Superior temporal gyrus (tissue), 1 donor: ENCODE results near the gene CLIC4.
A peak's percentile ranks its signal among the peaks of the same experiment; 100 is the strongest.
"Not testable (repeated sequence)": the region's sequence is repeated elsewhere in the genome, so short reads cannot be mapped to it uniquely, and the experiment has no call there.

Source experiments
- DNase-seq: peaks from one replicate; pipeline ENCODE4 v3.0.0-alpha.2; 2016; ENCODE audit errors: extremely low spot score

The CLIC4 gene

DNA sequence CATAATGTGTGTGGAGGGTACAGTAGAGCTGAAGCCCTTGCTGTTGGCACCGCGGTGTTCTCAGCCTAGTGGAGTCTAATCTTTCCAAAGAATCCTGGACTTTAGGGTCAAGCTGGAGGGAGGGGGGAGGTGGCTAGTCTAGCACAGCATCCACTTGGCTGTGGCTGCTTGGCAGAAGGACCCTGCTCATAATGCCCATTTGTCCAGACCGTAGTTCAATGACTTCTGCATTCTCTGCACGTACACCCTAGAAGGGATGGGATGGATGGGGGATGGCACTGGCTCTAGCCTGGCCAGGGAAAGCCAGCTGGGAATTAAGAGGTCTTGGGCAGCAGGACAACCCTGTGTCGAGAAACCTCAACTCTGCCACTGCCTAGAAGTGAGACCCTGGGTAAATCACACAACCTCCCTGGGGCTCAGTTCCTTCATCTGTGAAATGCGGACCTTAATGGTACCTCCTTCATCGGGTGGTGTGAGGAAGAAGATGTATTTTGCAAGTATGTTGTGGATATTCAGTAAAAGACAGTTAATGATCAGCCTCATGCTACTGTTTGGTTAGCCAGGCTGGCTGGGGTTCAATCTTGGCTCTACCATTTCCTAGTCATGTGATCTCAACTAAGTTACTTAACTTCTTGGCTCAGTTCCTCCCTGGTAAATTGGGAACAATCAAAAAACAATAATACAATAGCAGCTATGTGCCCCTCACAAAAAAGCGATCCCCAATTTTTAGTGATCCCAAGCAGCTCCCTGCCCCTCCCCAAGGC lies 27.2 kb upstream of the CLIC4 start:
- peak; percentile 97 for DNase-seq

DNA sequence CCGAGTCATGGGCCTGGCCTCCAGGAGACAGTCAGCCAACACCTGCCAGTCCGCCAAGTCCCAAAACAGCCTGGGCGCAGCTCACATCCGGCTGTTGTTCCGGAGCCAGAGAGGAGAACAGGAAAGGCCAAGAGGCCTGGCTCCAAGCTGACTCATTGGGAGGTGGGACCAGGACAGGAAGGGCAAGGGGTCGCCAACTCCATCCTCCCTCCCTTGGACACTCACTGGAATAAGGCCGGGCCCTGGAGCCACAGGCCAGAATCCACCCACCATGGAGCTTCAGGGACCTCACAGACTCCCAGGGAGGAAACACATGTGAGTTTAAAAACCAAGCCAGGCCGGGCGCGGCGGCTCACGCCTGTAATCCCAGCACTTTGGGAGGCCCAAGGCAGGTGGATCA lies 25.1 kb upstream of the CLIC4 start:
- DNase-seq, result no peak

DNA sequence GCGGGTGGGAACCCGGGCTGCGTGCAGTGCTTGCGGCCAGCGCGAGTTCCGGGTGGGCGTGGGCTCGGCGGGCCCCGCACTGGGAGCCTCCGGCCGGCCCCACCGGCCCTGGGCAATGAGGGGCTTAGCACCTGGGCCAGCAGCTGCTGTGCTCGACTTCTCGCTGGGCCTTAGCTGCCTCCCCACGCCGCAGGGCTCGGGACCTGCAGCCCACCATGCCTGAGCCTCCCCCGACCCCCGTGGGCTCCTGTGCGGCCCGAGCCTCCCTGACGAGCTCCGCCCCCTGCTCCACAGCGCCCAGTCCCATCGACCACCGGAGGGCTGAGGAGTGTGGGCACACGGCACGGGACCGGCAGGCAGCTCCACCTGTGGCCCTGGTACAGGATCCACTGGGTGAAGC lies 23.7 kb upstream of the CLIC4 start:
- DNase-seq, result no peak

DNA sequence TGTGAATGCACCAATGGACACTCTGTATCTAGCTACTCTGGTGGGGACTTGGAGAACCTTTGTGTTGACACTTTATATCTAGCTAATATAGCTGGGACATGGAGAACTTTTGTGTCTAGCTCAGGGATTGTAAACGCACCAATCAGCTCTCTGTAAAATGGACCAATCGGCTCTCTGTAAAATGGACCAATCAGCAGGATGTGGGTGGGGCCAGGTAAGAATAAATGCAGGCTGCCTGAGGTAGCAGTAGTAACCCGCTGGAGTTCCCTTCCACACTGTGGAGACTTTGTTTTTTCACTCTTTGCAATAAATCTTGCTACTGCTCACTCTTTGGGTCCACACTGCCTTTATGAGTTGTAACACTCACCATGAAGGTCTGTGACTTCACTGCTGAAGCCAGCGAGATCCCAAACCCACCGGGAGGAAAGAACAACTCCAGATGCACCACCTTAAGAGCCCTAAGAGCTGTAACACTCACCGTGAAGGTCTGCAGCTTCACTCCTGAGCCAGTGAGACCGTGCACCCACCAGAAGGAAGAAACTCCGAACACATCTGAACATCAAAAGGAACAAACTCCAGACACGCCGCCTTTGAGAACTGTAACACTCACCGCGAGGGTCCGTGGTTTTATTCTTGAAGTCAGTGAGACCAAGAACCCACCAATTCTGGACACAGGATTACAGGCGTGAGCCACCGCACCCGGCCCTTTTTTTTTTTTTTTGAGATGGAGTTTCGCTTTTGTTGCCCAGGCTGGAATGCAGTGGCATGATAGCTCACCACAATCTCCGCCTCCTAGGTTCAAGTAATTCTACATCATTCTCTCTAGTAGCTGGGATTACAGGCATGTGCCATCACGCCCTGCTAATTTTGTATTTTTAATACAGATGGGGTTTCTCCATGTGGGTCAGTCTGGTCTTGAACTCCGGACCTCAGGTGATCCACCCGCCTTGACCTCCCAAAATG lies 22.9 kb upstream of the CLIC4 start:
- DNase-seq, result not testable (repeated sequence)

DNA sequence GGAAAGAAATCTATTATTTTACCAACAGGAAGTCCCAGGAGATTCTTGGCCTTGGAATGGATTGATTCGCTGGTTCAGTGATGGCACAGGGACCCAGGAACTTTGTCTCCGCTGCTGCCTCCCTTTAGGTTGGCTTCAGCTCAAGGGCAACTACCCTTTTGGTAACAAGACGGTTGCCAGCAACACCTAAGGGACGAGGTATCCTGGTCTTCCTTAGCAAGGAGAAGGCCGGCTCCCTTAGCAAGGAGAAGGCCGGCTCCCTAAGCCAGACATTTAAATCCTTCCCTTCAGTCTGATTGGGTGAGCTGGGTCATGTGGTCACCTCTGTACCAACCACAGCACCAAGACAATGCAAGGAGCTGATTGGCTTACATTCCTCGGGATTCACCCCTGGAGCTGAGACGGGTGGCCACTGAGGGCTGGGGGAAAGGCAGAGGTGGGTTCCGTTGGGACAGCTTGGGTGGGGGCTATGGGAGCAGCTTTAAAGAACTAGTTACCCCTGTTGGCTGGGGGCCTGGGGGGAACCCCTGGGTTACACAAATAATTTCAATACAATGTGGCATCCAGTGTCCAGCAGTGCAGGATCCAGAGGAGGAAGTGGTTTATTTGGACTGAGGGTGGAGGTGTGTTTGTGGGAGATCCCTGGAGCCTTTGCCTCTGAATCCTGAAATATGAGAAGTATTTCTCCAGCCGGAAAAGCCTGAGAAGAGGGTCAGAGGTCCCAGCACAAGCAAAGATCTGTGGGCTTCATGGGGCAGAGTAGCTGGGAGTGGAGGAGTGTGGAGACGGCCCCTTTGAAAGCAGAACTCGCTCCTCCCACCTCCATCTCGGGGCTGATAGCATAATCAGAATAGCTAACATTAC lies 20.7 kb upstream of the CLIC4 start:
- no peak for DNase-seq

DNA sequence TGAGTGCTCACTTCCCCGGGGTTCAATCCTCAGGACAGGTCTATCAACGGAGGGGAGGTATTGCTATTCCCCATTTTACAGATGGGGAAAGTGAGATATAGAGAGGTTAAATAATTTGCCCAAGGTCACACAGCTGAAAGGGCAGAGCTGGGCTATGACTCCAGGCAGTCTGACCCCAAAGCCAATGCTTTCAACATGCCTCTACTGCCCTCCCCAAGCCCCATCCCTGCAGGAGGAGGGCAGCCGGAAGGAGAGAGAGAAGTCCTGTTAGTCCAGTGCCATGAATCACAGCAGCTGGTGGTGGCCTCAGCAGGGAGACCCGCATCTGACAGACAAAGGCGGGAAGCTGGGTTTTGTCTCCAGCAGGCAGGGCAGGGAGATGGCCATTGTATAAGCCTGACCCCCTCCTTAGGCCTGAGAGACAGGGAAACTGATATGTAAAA lies 20.0 kb upstream of the CLIC4 start:
- DNase-seq, result no peak

DNA sequence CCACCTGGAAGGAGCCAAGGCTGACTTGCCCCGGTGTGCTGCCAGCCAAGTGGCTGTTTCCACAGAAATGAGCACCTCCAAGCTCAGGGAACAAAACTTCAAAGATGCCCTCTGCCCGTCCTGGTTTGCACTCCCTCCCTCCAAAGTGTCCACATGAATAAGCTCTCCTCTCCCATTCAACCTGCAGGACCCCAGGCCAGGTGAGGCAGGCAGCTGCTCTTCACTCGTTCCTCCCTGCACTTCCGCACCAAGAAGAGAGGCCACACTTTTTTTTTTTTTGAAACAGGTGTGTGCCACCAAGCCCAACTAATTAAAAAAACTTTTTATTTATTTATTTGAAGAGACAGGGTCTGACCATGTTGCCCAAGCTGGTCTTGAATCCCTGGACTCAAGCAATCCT lies 18.5 kb upstream of the CLIC4 start:
- DNase-seq, result no peak

DNA sequence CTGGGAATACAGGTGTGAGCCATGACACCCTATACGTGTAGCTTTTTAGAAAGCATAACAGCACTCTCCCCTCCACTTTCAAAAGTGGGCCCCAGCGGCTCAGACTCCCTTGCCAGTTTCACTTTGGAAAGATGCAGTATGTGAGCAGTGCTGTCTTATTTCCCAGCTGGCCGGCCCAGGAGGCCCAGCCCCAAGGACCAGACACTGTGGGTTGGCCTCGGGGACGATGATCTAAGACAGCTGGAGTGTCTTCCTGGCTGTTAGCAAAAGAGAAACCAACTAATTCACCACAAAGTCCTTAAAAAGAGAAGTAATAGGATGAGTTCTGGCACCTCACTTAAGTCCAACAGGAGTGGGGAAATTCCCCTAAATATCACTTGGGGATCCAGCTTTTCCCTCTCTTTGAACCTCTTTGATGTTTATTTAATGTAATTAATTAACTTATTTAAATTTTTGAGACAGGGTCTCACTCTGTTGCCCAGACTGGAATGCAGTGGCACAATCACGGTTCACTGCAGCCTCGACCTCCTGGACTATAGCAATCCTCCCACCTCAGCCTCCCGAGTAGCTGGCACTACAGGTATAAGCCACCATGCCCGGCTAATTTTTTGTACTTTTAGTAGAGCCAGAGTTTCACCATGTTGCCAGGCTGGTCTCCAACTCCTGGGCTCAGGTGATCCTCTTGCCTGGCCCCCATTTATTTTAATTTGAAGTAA lies 17.6 kb upstream of the CLIC4 start:
- DNase-seq, result no peak

DNA sequence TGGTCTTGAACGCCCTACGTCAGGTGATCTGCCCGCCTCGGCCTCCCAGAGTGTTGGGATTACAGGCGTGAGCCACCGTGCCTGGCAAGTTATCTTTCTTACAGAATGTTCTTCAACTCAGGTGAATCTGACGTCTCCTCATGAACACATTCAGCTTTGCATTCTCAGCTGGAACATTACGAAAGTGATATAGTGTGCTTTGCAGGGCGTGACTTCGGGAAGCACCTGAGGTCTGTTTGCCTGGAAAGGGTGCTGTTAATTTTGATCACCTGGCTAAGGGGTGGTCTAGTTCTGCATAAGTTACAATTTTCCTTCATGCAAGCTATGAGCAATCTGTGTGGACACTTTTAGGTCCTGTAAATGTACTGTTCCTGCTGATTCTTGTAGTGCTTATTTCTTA lies 16.3 kb upstream of the CLIC4 start:
- no peak for DNase-seq

DNA sequence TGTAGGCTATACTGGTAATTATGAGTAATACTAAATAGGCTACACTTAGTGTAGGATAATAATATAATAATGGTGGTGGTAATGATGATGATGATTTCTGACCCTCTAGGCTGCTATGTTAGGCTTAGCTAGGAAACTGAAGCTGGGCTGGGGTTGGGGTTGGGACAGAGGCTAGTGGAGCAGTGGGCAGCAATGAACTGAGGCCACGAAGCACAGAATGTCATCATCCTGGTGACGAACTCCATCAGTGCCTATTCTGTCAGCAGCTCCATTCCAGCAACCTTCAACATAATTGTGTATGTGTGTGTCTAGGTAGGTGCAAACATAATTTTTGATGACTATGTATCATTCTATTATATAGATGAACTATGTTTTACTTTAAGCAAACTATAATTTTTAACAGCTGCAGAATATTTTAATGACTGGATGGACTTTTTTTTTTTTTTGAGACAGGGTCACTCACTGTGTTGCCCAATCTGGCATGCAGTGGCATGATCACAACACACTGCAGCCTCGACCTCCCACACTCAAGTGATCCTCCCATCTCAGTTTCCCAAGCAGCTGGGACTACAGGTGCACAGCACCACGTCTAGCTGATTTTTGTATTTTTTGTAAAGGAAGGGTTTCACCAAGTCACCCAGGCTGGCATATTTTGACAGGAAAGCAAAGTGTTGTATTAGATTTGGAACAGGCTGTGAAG lies 12.9 kb upstream of the CLIC4 start:
- DNase-seq, result no peak

DNA sequence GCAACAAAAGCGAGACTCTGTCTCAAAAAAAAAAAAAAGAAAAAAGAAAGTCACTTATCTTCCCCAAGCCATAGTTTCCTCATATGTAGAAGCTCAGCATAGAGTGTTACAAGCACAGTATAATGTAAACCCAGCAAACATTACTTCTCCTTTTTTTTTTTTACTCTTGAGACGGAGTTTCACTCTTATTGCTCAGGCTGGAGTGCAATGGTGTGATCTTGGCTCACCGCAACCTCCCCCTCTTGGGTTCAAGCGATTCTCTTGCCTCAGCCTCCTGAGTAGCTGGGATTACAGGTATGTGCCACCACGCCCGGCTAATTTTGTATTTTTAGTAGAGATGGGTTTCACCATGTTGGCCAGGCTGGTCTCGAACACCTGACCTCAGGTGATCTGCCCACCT lies 11.9 kb upstream of the CLIC4 start:
- DNase-seq, result not testable (repeated sequence)

DNA sequence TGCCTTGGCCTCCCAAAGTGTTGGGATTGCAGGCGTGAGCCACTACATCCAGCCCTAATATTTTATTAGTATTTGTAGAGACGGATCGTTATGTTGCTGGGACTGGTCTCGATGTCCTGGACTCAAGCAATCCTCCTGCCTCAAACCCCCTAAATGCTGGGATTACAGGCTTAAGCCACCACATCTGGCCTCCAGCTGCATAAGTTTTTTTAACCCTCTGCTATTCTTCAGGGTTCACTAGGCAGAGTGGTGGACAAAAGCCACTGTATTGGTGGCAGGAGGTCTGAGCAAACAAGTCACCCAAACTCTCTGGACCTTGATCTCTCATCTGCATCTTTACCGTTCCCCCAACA lies 10.1 kb upstream of the CLIC4 start:
- no peak for DNase-seq

DNA sequence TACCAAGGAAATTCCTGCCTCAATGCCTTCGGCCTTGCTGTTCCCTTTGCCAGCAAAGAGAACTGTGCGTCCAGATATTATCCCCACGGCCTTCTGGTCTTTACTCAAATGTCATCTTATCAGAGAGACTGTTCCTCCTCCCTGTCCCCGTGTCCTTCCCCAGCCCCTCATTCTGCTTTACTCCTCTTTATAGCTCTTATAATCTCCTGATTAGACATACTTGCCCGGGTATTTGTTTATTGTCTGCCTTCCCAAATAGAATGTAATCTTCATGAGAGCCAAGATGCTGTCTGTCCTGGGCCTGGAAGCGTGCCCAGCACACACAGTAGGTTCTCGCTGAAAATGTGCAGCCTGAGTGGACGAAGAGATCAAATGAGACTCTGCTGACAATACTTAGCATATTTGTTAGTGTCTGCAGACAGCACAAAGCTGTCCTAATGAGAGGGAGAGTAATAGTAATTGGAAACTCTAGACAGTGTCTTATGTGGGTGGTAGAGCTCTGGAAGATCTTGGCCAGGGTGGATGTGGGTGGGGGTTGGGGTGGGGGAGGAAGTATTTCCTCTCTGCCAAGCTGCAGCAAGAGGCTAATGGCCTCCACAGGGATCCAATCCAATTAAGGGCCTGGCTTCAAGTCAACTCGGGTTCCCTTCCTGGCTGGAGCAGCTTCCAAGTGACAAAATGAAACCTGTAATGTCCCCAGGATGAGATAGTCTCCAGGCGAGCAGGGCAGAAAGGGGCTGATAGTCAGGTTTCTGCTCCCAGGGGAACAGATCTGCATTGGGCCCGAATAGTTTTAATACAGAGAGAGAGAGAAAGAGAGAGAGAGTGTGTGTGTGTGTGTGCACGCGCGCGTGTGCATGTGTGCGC lies 9.5 kb upstream of the CLIC4 start:
- DNase-seq, result no peak

DNA sequence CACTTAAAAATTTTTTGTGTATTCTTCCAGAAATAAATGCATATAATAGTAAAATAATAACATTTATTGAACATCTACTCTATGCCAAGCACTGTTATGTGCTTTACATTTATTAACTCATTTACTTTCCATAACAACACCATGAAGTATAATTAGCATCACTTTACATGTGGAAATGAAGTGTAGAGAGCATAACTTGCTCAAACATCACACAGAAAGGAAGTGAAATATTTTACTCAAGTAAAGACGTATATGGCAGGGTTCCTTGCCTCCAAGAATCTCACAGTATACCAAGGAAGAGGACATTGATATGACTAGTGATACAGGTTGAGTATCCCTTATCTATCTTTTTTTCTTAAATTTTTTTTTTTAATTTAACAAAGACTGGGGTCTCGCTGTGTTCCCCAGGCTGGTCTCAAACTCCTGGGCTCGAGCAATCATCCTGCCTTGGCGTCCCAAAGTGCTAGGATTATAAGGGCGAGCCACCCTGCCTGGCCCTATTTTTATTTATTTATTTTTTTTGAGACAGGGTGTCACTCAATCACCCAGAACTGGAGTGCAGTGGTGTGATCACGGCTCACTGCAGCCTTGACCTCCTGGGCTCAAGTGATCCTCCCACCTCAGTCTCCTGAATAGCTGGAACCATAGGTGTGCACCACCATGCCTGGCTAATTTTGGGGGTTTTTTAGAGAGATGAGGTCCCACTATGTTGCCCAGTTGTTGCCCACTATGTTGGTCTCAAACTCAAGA lies 7.7 kb upstream of the CLIC4 start:
- DNase-seq, result no peak

DNA sequence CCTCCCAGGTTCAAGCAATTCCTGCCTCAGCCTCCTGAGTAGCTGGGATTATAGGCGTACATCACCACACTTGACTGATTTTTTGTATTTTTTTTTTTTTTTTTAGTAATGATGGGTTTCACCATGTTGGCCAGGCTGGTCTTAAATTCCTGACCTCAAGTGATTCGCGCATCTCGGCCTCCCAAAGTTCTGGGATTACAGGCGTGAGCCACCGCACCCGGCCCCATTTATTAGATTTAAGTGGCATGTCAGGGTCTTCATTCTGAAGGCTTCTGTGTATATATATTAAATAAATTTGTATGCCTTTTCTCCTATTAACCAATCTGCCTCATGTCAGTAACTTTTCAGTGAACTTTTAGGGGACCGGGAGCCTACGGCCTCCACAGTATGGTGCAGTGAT lies 6.0 kb upstream of the CLIC4 start:
- no peak for DNase-seq

DNA sequence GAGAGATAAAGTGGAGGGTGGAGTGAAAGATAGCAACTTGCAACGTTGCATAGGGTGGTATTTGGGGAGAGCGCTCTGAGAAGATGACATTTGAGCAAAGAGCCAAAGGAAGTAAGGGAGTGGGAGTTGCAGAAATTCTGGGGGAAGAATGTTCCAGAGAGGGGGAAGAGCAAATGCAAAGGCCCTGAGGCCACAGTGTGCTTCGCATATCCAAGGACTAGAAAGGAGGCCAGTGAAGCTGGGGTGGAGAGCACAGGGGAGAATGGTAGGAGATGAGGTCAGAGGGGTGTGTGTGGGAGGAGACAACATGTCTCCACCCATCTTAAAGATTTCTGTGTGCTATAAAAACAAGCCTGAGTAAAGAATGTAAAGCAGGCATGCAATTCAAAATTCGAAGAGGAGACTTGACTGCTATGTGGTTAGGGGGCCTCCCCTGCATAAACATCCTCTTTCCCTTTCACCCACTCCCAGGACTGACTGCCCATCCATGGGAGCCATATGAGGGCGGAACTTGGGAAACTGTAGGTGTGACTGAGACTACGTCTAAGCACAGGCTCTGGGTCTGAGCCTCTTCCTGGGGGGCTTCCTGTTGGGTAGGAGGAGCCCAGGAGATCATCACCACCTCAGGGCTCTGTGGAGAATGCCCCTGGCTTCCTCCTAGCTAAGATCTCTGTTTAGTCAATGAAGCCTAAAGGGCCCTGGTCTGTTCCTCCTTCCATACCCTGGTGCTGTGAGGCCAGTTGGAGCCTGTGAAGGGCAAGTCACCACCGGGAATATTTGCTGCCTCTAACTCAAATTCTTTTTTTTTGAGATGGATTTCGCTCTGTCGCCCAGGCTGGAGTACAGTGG lies 2.9 kb upstream of the CLIC4 start:
- DNase-seq, result no peak

DNA sequence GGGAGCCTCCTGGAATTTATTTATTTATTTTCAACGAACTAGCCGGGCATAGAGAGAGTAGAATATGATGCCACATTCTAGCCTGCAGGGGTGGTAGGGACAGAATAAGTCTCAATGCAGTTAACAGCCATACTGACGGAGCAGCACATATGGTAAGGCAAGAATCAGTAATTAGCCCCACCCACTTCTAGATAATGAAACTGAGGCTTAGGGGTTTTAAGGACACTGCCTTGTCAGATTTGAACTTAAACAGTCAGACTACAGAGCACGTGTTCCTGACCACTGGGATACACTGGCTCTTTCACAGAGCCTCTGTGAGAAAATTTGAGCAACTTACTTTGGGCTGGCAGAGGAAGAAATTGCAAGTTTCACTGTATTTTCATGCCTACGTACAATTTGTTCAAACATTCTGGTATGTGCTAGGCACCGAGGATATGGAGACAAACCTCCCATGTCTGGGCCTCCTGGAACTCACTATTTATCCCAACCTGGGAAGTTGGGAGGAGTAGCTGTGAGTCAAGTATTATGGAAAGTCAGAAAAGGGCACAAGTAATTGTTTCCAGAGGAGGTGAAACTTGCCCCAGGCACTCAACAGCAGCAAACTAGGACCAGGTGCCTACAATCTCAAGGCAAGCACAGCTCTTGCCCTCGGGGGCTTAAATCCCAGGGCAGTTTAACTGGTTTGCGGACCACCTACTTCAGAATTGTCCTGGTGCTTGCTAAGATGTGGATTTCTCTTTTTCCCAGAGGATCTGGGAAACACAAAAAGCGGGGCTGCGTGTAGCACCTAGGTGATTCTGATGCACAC lies 1.6 kb upstream of the CLIC4 start:
- peak; percentile 68 for DNase-seq
